GM19043 (cell line): ENCODE measurements around the gene VPS25.
"Not testable (repeated sequence)": the region's sequence is repeated elsewhere in the genome, so short reads cannot be mapped to it uniquely, and the experiment has no call there.

Experiments
- ATAC-seq: cut with Tn5 transposase; IDR thresholded peaks from one replicate; pipeline ENCODE4 v1.9.1; 2021; ENCODE audit warnings: low read depth; ENCODE audit not compliant: unreplicated experiment

Gene VPS25

GRCh38 chr17:42767512-42767911, 5.7 kb upstream of the VPS25 start:
- ATAC-seq = no peak

GRCh38 chr17:42768006-42768405, 5.2 kb upstream of the VPS25 start:
- ATAC-seq = not testable (repeated sequence)

- not testable (repeated sequence) for ATAC-seq
Measured at GRCh38 chr17:42769964-42770363, 3.3 kb upstream of the VPS25 start.

GRCh38 chr17:42772945-42773289, 332 bp upstream of the VPS25 start:
- ATAC-seq = no peak

- ATAC-seq = no peak
Measured at GRCh38 chr17:42774066-42774745, 957 bp downstream of the VPS25 start.

GRCh38 chr17:42775534-42776098, 2.4 kb downstream of the VPS25 start:
- ATAC-seq = no peak

- ATAC-seq = no peak
Measured at GRCh38 chr17:42778570-42778969, 5.3 kb downstream of the VPS25 start.

- ATAC-seq = no peak
Measured at GRCh38 chr17:42779304-42779935, 6.2 kb downstream of the VPS25 start.

- no peak for ATAC-seq
Measured at GRCh38 chr17:42779936-42780850, 6.9 kb downstream of the VPS25 start, which contains the start of gene WNK4. WNK4 (plus strand) TSS chr17:42780610; CDS start chr17:42780699, 89 bp downstream.

GRCh38 chr17:42780851-42781638, 7.8 kb downstream of the VPS25 start:
- ATAC-seq = no peak

GRCh38 chr17:42781639-42782165, 8.5 kb downstream of the VPS25 start:
- ATAC-seq = no peak

- ATAC-seq = no peak
Measured at GRCh38 chr17:42782166-42783061, 9.2 kb downstream of the VPS25 start.

- no peak for ATAC-seq
Measured at GRCh38 chr17:42783062-42783790, 10.0 kb downstream of the VPS25 start.

- no peak for ATAC-seq
Measured at GRCh38 chr17:42783791-42784138, 10.5 kb downstream of the VPS25 start.

- ATAC-seq = no peak
Measured at GRCh38 chr17:42784409-42784808, 11.2 kb downstream of the VPS25 start.

- no peak for ATAC-seq
Measured at GRCh38 chr17:42784811-42785592, 11.8 kb downstream of the VPS25 start.

GRCh38 chr17:42787266-42787665, 14.0 kb downstream of the VPS25 start:
- no peak for ATAC-seq

- no peak for ATAC-seq
Measured at GRCh38 chr17:42791948-42792347, 18.7 kb downstream of the VPS25 start.
